Activated CD8-positive, alpha-beta memory T cell treated with anti-CD3 and anti-CD28 coated beads for 24 hours (primary cell): ENCODE data around the gene HCK.
"Not testable (repeated sequence)": the region's sequence is repeated elsewhere in the genome, so short reads cannot be mapped to it uniquely, and the experiment has no call there.

Source experiments
- DNase-seq: peaks from one replicate; pipeline ENCODE4 v3.0.0-alpha.2; 2020

The HCK gene

GRCh38 chr20:32110173-32110704, 58.2 kb downstream of the HCK start:
- no peak for DNase-seq

GRCh38 chr20:32110727-32111126, 58.7 kb downstream of the HCK start:
- DNase-seq: no peak

GRCh38 chr20:32111156-32111686, 59.2 kb downstream of the HCK start:
- no peak for DNase-seq

GRCh38 chr20:32111753-32112152, 59.7 kb downstream of the HCK start:
- no peak for DNase-seq

- no peak for DNase-seq
Observed at GRCh38 chr20:32112841-32113240, 60.8 kb downstream of the HCK start.

- DNase-seq: no peak
Observed at GRCh38 chr20:32113591-32114260, 61.7 kb downstream of the HCK start.

- DNase-seq: no peak
Observed at GRCh38 chr20:32114305-32114960, 62.4 kb downstream of the HCK start.

- DNase-seq: no peak
Observed at GRCh38 chr20:32115211-32115767, 63.2 kb downstream of the HCK start.

- no peak for DNase-seq
Observed at GRCh38 chr20:32116079-32116521, 64.1 kb downstream of the HCK start.

GRCh38 chr20:32116796-32117195, 64.8 kb downstream of the HCK start:
- not testable (repeated sequence) for DNase-seq

- DNase-seq: not testable (repeated sequence)
Observed at GRCh38 chr20:32118427-32118826, 66.4 kb downstream of the HCK start.

GRCh38 chr20:32119734-32120133, 67.7 kb downstream of the HCK start:
- DNase-seq: no peak

- not testable (repeated sequence) for DNase-seq
Observed at GRCh38 chr20:32121908-32122307, 69.9 kb downstream of the HCK start.

- no peak for DNase-seq
Observed at GRCh38 chr20:32123088-32123487, 71.0 kb downstream of the HCK start.

- no peak for DNase-seq
Observed at GRCh38 chr20:32124916-32125454, 72.9 kb downstream of the HCK start.

- no peak for DNase-seq
Observed at GRCh38 chr20:32125506-32125905, 73.5 kb downstream of the HCK start.

GRCh38 chr20:32126919-32127318, 74.9 kb downstream of the HCK start:
- no peak for DNase-seq

- no peak for DNase-seq
Observed at GRCh38 chr20:32127347-32127746, 75.3 kb downstream of the HCK start.

- no peak for DNase-seq
Observed at GRCh38 chr20:32128167-32128566, 76.1 kb downstream of the HCK start.

GRCh38 chr20:32129863-32130262, 77.8 kb downstream of the HCK start:
- DNase-seq: no peak

- DNase-seq: no peak
Observed at GRCh38 chr20:32130352-32130751, 78.3 kb downstream of the HCK start.

- no peak for DNase-seq
Observed at GRCh38 chr20:32130965-32131364, 78.9 kb downstream of the HCK start.

GRCh38 chr20:32132911-32133549, 81.0 kb downstream of the HCK start:
- DNase-seq: no peak
